ENCODE measurements around the gene CRELD2.

GRCh38 chr22:49937758-49938564, 19.5 kb downstream of the CRELD2 start:
- TF ChIP-seq ZNF404 (tag by site-specific recombination; IDR thresholded peaks at IDR 0.05), result no peak
- no peak for TF ChIP-seq ZNF274 (IDR thresholded peaks at IDR 0.05; ENCODE audit: low read length)
- no peak for TF ChIP-seq ZNF274 (tag by site-specific recombination; IDR thresholded peaks at IDR 0.05; ENCODE audit: borderline replicate concordance)
- no peak for TF ChIP-seq ZNF704 (tag by site-specific recombination; IDR thresholded peaks at IDR 0.05)

Measured in HEK293 (cell line).